HL-60/S4 (cell line): Measurements from ENCODE around the gene SPANXN4.

ENCODE experiments used
- in situ Hi-C: fragments of 300-500 bp; cut with MboI; formaldehyde crosslinking; loops from 2 replicates; pipeline ENCODE4 v1.14.3; 2022; ENCODE audit warnings: low sequenced_read_pairs

SPANXN4 gene

GRCh38 chrX:143025628-143026027 lies at the start of gene SPANXN4:
SPANXN4 (plus strand) TSS chrX:143025928; CDS start chrX:143026015, 87 bp downstream.
- in situ Hi-C loops = no loop called here

- in situ Hi-C loops = no loop called here
Observed at GRCh38 chrX:142977128-142977914, 48.4 kb upstream of the SPANXN4 start.

GRCh38 chrX:142978130-142978684 lies 47.5 kb upstream of the SPANXN4 start:
- in situ Hi-C loops = no loop called here

GRCh38 chrX:142982679-142983078 lies 43.0 kb upstream of the SPANXN4 start:
- in situ Hi-C loops = no loop called here

- in situ Hi-C loops = no loop called here
Observed at GRCh38 chrX:142994988-142995387, 30.7 kb upstream of the SPANXN4 start.

GRCh38 chrX:142998447-142999198 lies 27.1 kb upstream of the SPANXN4 start:
- in situ Hi-C loops = no loop called here

- in situ Hi-C loops = no loop called here
Observed at GRCh38 chrX:142999199-142999701, 26.5 kb upstream of the SPANXN4 start.

- in situ Hi-C loops = no loop called here
Observed at GRCh38 chrX:143002206-143002605, 23.5 kb upstream of the SPANXN4 start.

GRCh38 chrX:143017272-143017671 lies 8.5 kb upstream of the SPANXN4 start:
- in situ Hi-C loops = no loop called here

- in situ Hi-C loops = no loop called here
Observed at GRCh38 chrX:143027275-143027674, 1.5 kb downstream of the SPANXN4 start.

GRCh38 chrX:143047511-143047910 lies 21.8 kb downstream of the SPANXN4 start:
- in situ Hi-C loops = no loop called here

- in situ Hi-C loops = no loop called here
Observed at GRCh38 chrX:143058120-143058519, 32.4 kb downstream of the SPANXN4 start.

- in situ Hi-C loops = no loop called here
Observed at GRCh38 chrX:143081231-143081630, 55.5 kb downstream of the SPANXN4 start.

GRCh38 chrX:143082537-143082936 lies 56.8 kb downstream of the SPANXN4 start:
- in situ Hi-C loops = no loop called here
